H1 (cell line): ENCODE data around the gene PPP6C. TPM values are rescaled to one million over a fixed set of nuclear protein-coding genes. Genes with fewer than 3 reads are reported as not detected.
"Not testable (repeated sequence)": the region's sequence is repeated elsewhere in the genome, so short reads cannot be mapped to it uniquely, and the experiment has no call there.

Source experiments
- CTCF ChIA-PET: fragments of 300-600 bp; sonication (Branson Sonifier 250); formaldehyde crosslinking; loops from one replicate; lab custom pipeline; 2021; ENCODE audit not compliant: partially characterized antibody; lab: Charles Lee
- POLR2A ChIA-PET: fragments of 300-600 bp; sonication (Branson Sonifier 250); formaldehyde crosslinking; loops from one replicate; lab custom pipeline; 2021; ENCODE audit warnings: inconsistent platforms; ENCODE audit not compliant: partially characterized antibody; lab: Charles Lee
- DNase-seq, 2 experiments: peaks; one replicate each; pipeline versions ENCODE4 v3.0.0 to v3.0.0-alpha.2; 2010 to 2022; ENCODE audit warnings: low spot score in 2 of 2, low read depth in 1 of 2, mixed read lengths in 1 of 2
- FAIRE-seq: peaks from 2 replicates; lab custom pipeline; 2011; peaks lifted over from hg19 to GRCh38; lab: Jason Lieb, UNC
- H2AFZ ChIP-seq: 2 replicates; pipeline ENCODE4 v1.8.1; 2012; ENCODE audit warnings: low read length, inconsistent platforms
- H2AK5ac ChIP-seq: 2 replicates; pipeline ENCODE4 v1.6.1; 2013; ENCODE audit warnings: low read depth, low read length
- H2BK120ac ChIP-seq: replicated peaks from 2 replicates; pipeline ENCODE3; 2013; ENCODE audit warnings: low read depth, low read length, inconsistent platforms
- H2BK12ac ChIP-seq: 2 replicates; pipeline ENCODE4 v1.6.1; 2013; ENCODE audit warnings: low read depth, low read length
- H2BK15ac ChIP-seq: 2 replicates; pipeline ENCODE4 v1.6.1; 2013; ENCODE audit warnings: low read length
- H2BK20ac ChIP-seq: 2 replicates; pipeline ENCODE4 v1.6.1; 2013; ENCODE audit warnings: low read length
- H2BK5ac ChIP-seq: 2 replicates; pipeline ENCODE4 v1.6.1; 2013; ENCODE audit warnings: low read depth, low read length
- H3K14ac ChIP-seq: 2 replicates; pipeline ENCODE4 v1.6.1; 2013; ENCODE audit warnings: inconsistent platforms; ENCODE audit not compliant: insufficient read length
- H3K18ac ChIP-seq: 2 replicates; pipeline ENCODE4 v1.6.1; 2013; ENCODE audit warnings: low read length; ENCODE audit errors: extremely low read depth
- H3K23ac ChIP-seq: 2 replicates; pipeline ENCODE4 v1.6.1; 2013; ENCODE audit warnings: inconsistent platforms; ENCODE audit not compliant: insufficient read length
- H3K23me2 ChIP-seq: 2 replicates; pipeline ENCODE4 v1.6.1; 2013; ENCODE audit warnings: low read depth, low read length
- H3K27ac ChIP-seq: 2 replicates; pipeline ENCODE4 v1.6.1; 2011; ENCODE audit warnings: low read depth, low read length, inconsistent platforms
- H3K27me3 ChIP-seq, 4 experiments: replicated peaks in 1 of 4; 1 replicate in 1 of 4; 2 replicates in 3 of 4; pipeline versions ENCODE4 v1.6.1 to v1.8.1; 2011 to 2013; ENCODE audit warnings: low read length in 3 of 4, mild to moderate bottlenecking in 3 of 4, inconsistent platforms in 2 of 4, mixed read lengths in 2 of 4, moderate library complexity in 1 of 4; ENCODE audit not compliant: control insufficient read depth in 3 of 4, insufficient read depth in 3 of 4; ENCODE audit errors: extremely low read depth in 1 of 4
- H3K36me3 ChIP-seq, 4 experiments: 2 replicates each; pipeline versions ENCODE4 v1.6.1 to v1.8.1; 2011 to 2013; ENCODE audit warnings: mild to moderate bottlenecking in 4 of 4, low read length in 3 of 4, moderate library complexity in 2 of 4, control low read depth in 1 of 4, inconsistent platforms in 1 of 4; ENCODE audit not compliant: insufficient read depth in 4 of 4, control insufficient read depth in 2 of 4
- H3K4ac ChIP-seq: replicated peaks from 2 replicates; pipeline ENCODE3; 2013; ENCODE audit warnings: low read length, low read depth, mixed read lengths, inconsistent platforms; ENCODE audit not compliant: insufficient read length
- H3K4me1 ChIP-seq, 4 experiments: replicated peaks in 1 of 4; 1 replicate in 1 of 4; 2 replicates in 3 of 4; pipeline versions ENCODE4 v1.6.1 to v1.8.1; 2011 to 2013; ENCODE audit warnings: low read length in 3 of 4, inconsistent platforms in 2 of 4, mixed read lengths in 1 of 4; ENCODE audit not compliant: insufficient read depth in 4 of 4, control insufficient read depth in 3 of 4
- H3K4me2 ChIP-seq, 2 experiments: 2 replicates each; pipeline versions ENCODE4 v1.6.1 to v1.8.1; 2011 to 2013; ENCODE audit warnings: low read depth in 2 of 2, low read length in 2 of 2, control low read depth in 1 of 2, inconsistent platforms in 1 of 2, mild to moderate bottlenecking in 1 of 2; ENCODE audit not compliant: insufficient read depth in 1 of 2
- H3K4me3 ChIP-seq, 4 experiments: fragments of 200-600, 300-600 bp in 1 of 4; sonication (generic), shearing (Covaris generic), sonication (Bioruptor Twin) in 1 of 4; 2 replicates each; pipeline versions ENCODE4 v1.5.1 to v1.8.1; 2011 to 2016; ENCODE audit warnings: low read length in 4 of 4, low read depth in 3 of 4, control low read depth in 2 of 4, inconsistent platforms in 2 of 4, mild to moderate bottlenecking in 2 of 4, mixed read lengths in 1 of 4, moderate library complexity in 1 of 4; ENCODE audit not compliant: insufficient read depth in 2 of 4; ENCODE audit errors: extremely low read depth in 1 of 4
- H3K56ac ChIP-seq: replicated peaks from 2 replicates; pipeline ENCODE3; 2013; ENCODE audit warnings: low read depth, mild to moderate bottlenecking, mixed read lengths, low read length, inconsistent platforms; ENCODE audit not compliant: insufficient read length
- H3K79me1 ChIP-seq: 2 replicates; pipeline ENCODE4 v1.6.1; 2013; ENCODE audit warnings: low read depth, low read length, control low read depth
- H3K79me2 ChIP-seq, 2 experiments: 2 replicates each; pipeline versions ENCODE4 v1.6.1 to v1.8.1; 2012 to 2013; ENCODE audit warnings: low read length in 2 of 2, mild to moderate bottlenecking in 2 of 2, inconsistent platforms in 1 of 2; ENCODE audit not compliant: insufficient read depth in 2 of 2, control insufficient read depth in 1 of 2
- H3K9ac ChIP-seq, 4 experiments: replicated peaks in 1 of 4; 1 replicate in 1 of 4; 2 replicates in 3 of 4; pipeline versions ENCODE4 v1.6.1 to v1.8.1; 2011 to 2013; ENCODE audit warnings: low read depth in 3 of 4, low read length in 3 of 4, control low read depth in 2 of 4, mild to moderate bottlenecking in 2 of 4, moderate library complexity in 2 of 4, inconsistent platforms in 1 of 4; ENCODE audit errors: extremely low read depth in 1 of 4
- H3K9me3 ChIP-seq, 2 experiments: 2 replicates each; pipeline versions ENCODE4 v1.6.1 to v1.8.1; 2012 to 2013; ENCODE audit warnings: mild to moderate bottlenecking in 2 of 2, moderate library complexity in 2 of 2, control low read depth in 1 of 2, inconsistent platforms in 1 of 2, low read depth in 1 of 2, low read length in 1 of 2, mixed read lengths in 1 of 2; ENCODE audit not compliant: insufficient read depth in 2 of 2
- H4K20me1 ChIP-seq, 2 experiments: replicated peaks in 1 of 2; 2 replicates each; pipeline versions ENCODE3 to v1.8.1; 2011 to 2013; ENCODE audit warnings: inconsistent platforms in 2 of 2, low read length in 2 of 2, mild to moderate bottlenecking in 1 of 2; ENCODE audit not compliant: insufficient read depth in 2 of 2, control insufficient read depth in 1 of 2
- H4K5ac ChIP-seq: 2 replicates; pipeline ENCODE4 v1.6.1; 2013; ENCODE audit warnings: low read length, low read depth, mixed read lengths, inconsistent platforms; ENCODE audit not compliant: insufficient read length
- H4K8ac ChIP-seq: 2 replicates; pipeline ENCODE4 v1.8.0; 2013; ENCODE audit warnings: mild to moderate bottlenecking, moderate library complexity, low read length, inconsistent platforms; ENCODE audit not compliant: insufficient read depth; ENCODE audit errors: extremely low read depth
- H4K91ac ChIP-seq: replicated peaks from 2 replicates; pipeline ENCODE3; 2013; ENCODE audit warnings: low read length, mixed read lengths, inconsistent platforms; ENCODE audit not compliant: insufficient read length
- CTBP2 ChIP-seq: IDR thresholded peaks from 2 replicates; pipeline ENCODE4 v1.7.0; 2011; ENCODE audit warnings: borderline replicate concordance, mild to moderate bottlenecking, moderate library complexity, mixed read lengths, low read length; ENCODE audit not compliant: insufficient read depth, insufficient read length
- FOSL1 ChIP-seq: IDR thresholded peaks from 2 replicates; pipeline ENCODE4 v1.6.1; 2011; ENCODE audit warnings: mild to moderate bottlenecking, low read depth, low read length, moderate library complexity; ENCODE audit not compliant: insufficient read depth
- RFX5 ChIP-seq: IDR thresholded peaks from 2 replicates; pipeline ENCODE4 v1.6.1; 2011; ENCODE audit warnings: low read depth, low read length, improper control_type of control experiment, borderline replicate concordance
- WGBS, 2 experiments: shearing (Covaris generic) in 1 of 2; methylation state at CpG; one replicate each; pipeline versions ENCODE4 v1.1.6 to v1.1.7; 2013 to 2015; ENCODE audit warnings: low lambda C conversion rate in 2 of 2, mixed read lengths in 2 of 2, inconsistent platforms in 1 of 2, low coverage in 1 of 2, missing lambda C conversion rate in 1 of 2; ENCODE audit not compliant: insufficient replicate concordance in 2 of 2, insufficient coverage in 1 of 2, insufficient read length in 1 of 2; ENCODE audit errors: extremely low coverage in 1 of 2, missing lambda C conversion rate in 1 of 2; 5-methylcytosine and 5-hydroxymethylcytosine counted together
- polyA plus RNA-seq, 7 experiments: library from polyadenylated mRNA; depleted of rRNA in 3 of 7; stranded (reverse) in 5 of 7; unstranded in 2 of 7; fragments of >200 nt in 5 of 7; fragments of 200-250 nt in 2 of 7; gene quantifications; 1 replicate in 5 of 7; 2 replicates in 1 of 7; 4 replicates in 1 of 7; pipeline versions ENCODE4 v1.2.1 to v1.2.3, GENCODE V29; 2011 to 2013; ENCODE audit warnings: missing spikeins in 2 of 7, mixed read lengths in 2 of 7
- total RNA-seq: library from RNA; stranded (reverse); fragmentation: NEBNext Ultra II Directional; extraction: Animal tissue kit (Norgen Biotek cat#: 25700); gene quantifications from 2 replicates; pipeline ENCODE4 v1.2.1, GENCODE V29; 2021

Gene PPP6C
- total and polyA plus RNA-seq, 2 of the 8 experiments (the other 6 are each of a cell fraction or from before 2014, with no cell fraction given), result 22.8 to 52.3 TPM

- TF ChIP-seq CTBP2, result no peak
- no peak for TF ChIP-seq FOSL1
- TF ChIP-seq RFX5, result no peak
Measured at GRCh38 chr9:125200216-125201047, 10.8 kb upstream of the PPP6C start, which contains the start of gene RABEPK (continued).

- H2BK5ac ChIP-seq, H4K5ac ChIP-seq, H3K4me1 ChIP-seq, FAIRE-seq, H3K23me2 ChIP-seq, H3K36me3 ChIP-seq, H2BK20ac ChIP-seq, H2BK12ac ChIP-seq, H3K14ac ChIP-seq, H2BK15ac ChIP-seq, H3K79me2 ChIP-seq, H3K9me3 ChIP-seq, H4K91ac ChIP-seq, H2AK5ac ChIP-seq, H3K4me3 ChIP-seq, H2BK120ac ChIP-seq, H3K18ac ChIP-seq, H2AFZ ChIP-seq, H3K4ac ChIP-seq, H3K23ac ChIP-seq, H3K9ac ChIP-seq, H3K27ac ChIP-seq, H3K56ac ChIP-seq, H3K27me3 ChIP-seq, H4K8ac ChIP-seq, H4K20me1 ChIP-seq, DNase-seq, H3K79me1 ChIP-seq, H3K4me2 ChIP-seq: not testable (repeated sequence)
- POLR2A ChIA-PET, result interaction anchor here (0.6 kb wide), 2 partner anchors 427 to 1274 kb away, joined by 3 read pairs; no protein-coding TSS in a partner anchor
- CTCF ChIA-PET, result interaction anchor here (0.6 to 0.7 kb wide), 2 partner anchors 195 to 1836 kb away, joined by 3 read pairs; no protein-coding TSS in a partner anchor
- no CpG with 5 or more reads among the region's 1 CpG for WGBS, 2 experiments
Measured at GRCh38 chr9:125195591-125195990, 6.0 kb upstream of the PPP6C start.
